KMS-11 (cell line): Measurements from ENCODE around the gene ZCWPW2.

ENCODE experiments used
- H2AFZ ChIP-seq: fragments of 200-600 bp; sonication (generic); 2 replicates; pipeline ENCODE4 v1.6.1; 2016; ENCODE audit warnings: antibody characterized with exemption, mixed run types, low read depth
- H3K27ac ChIP-seq: fragments of 200-600 bp; sonication (generic); 2 replicates; pipeline ENCODE4 v1.6.1; 2016; ENCODE audit warnings: mild to moderate bottlenecking, mixed run types
- H3K27me3 ChIP-seq: fragments of 200-600 bp; sonication (generic); 2 replicates; pipeline ENCODE4 v1.6.1; 2017; ENCODE audit warnings: mild to moderate bottlenecking, low read depth, mixed run types, moderate library complexity; ENCODE audit not compliant: insufficient read depth
- H3K36me3 ChIP-seq: fragments of 200-600 bp; sonication (generic); 2 replicates; pipeline ENCODE4 v1.6.1; 2017; ENCODE audit warnings: mild to moderate bottlenecking, mixed run types; ENCODE audit not compliant: insufficient read depth
- H3K4me1 ChIP-seq: fragments of 200-600 bp; sonication (generic); 2 replicates; pipeline ENCODE4 v1.6.1; 2016; ENCODE audit warnings: mild to moderate bottlenecking, low read depth, mixed run types; ENCODE audit not compliant: poor library complexity, severe bottlenecking
- H3K4me2 ChIP-seq: fragments of 200-600 bp; sonication (generic); 2 replicates; pipeline ENCODE4 v1.7.0; 2016; ENCODE audit warnings: mild to moderate bottlenecking, mixed run types
- H3K4me3 ChIP-seq: fragments of 200-600 bp; sonication (generic); IDR thresholded peaks from 2 replicates; pipeline ENCODE4 v1.6.1; 2017; ENCODE audit warnings: low read depth, low read length, mixed read lengths; ENCODE audit not compliant: insufficient read depth
- H3K79me2 ChIP-seq: fragments of 200-600 bp; sonication (generic); 2 replicates; pipeline ENCODE4 v1.6.1; 2016; ENCODE audit warnings: low read depth, mixed run types; ENCODE audit not compliant: insufficient read depth
- H3K9ac ChIP-seq: fragments of 200-600 bp; sonication (generic); 2 replicates; pipeline ENCODE4 v1.6.1; 2016; ENCODE audit warnings: mild to moderate bottlenecking, mixed run types
- H4K20me1 ChIP-seq: fragments of 200-600 bp; sonication (generic); 2 replicates; pipeline ENCODE4 v1.6.1; 2016; ENCODE audit warnings: mild to moderate bottlenecking, mixed run types; ENCODE audit not compliant: insufficient read depth
- TF ChIP-seq, protein P1 (sequence below): fragments of 200-600 bp; sonication (generic); conservative IDR thresholded peaks from 2 replicates; pipeline ENCODE4 v1.6.1; 2017; ENCODE audit warnings: low read depth, mild to moderate bottlenecking, antibody characterized with exemption, low read length, moderate library complexity, mixed read lengths

Gene ZCWPW2

DNA sequence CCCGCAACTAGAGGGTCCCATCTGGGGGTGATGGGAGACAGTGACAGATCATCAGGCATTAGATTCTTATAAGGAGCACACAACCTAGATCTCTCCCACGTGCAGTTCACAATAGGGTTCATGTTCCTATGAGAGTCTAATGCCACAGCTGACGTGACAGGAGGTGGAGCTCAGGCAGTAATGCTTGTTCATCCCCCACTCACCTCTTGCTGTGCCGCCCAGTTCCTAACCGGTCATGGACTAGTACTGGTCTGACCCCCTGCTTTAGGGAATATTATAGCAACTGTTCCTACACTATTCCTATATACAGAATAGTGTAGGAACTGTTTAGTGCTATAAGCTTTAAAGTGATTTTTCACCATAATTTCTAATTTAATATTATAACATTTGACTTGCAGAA lies 128.2 kb downstream of the ZCWPW2 start:
- Histone ChIP-seq H3K27me3 (no peaks in the 10 kb centered on the region), H2AFZ (no peak overlapping the region), H4K20me1 (no peaks in the 10 kb centered on the region), H3K4me2 (no peak overlapping the region), H3K36me3 (no peaks in the 10 kb centered on the region), H3K9ac (no peak overlapping the region), H3K4me1 (no peaks in the 10 kb centered on the region), H3K27ac (no peak overlapping the region), H3K79me2 (no peaks in the 10 kb centered on the region), H3K4me3 (no peak overlapping the region)
- TF ChIP-seq, protein P1, sequence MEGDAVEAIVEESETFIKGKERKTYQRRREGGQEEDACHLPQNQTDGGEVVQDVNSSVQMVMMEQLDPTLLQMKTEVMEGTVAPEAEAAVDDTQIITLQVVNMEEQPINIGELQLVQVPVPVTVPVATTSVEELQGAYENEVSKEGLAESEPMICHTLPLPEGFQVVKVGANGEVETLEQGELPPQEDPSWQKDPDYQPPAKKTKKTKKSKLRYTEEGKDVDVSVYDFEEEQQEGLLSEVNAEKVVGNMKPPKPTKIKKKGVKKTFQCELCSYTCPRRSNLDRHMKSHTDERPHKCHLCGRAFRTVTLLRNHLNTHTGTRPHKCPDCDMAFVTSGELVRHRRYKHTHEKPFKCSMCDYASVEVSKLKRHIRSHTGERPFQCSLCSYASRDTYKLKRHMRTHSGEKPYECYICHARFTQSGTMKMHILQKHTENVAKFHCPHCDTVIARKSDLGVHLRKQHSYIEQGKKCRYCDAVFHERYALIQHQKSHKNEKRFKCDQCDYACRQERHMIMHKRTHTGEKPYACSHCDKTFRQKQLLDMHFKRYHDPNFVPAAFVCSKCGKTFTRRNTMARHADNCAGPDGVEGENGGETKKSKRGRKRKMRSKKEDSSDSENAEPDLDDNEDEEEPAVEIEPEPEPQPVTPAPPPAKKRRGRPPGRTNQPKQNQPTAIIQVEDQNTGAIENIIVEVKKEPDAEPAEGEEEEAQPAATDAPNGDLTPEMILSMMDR: no peak

DNA sequence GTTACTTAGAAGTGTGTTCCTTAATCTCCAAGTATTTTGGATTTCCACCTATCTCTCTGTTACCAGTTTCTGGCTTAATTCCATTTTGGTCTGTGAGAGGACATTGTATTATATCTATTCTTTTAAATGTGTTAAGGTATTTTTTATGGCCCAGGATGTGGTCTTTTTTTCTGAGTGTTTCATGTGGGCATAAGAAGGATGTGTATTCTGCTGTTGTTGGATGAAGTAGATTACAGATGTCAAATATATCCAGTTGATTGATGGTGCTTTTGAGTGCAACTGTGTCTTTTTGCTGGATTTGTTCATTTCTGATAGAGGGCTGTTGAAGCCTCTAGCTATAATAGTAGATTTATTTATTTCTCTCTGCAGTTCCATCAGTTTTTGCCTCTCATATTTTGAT lies 136.6 kb downstream of the ZCWPW2 start:
- H3K27me3 ChIP-seq: no peaks in the 10 kb centered on the region
- no peak overlapping the region for H2AFZ ChIP-seq
- no peaks in the 10 kb centered on the region for H4K20me1 ChIP-seq
- no peak overlapping the region for H3K4me2 ChIP-seq
- no peaks in the 10 kb centered on the region for H3K79me2 ChIP-seq
- H3K4me3 ChIP-seq: no peak overlapping the region
- no peak overlapping the region for H3K27ac ChIP-seq
- no peaks in the 10 kb centered on the region for H3K36me3 ChIP-seq
- TF ChIP-seq, protein P1: no peak
- H3K4me1 ChIP-seq: no peaks in the 10 kb centered on the region
- no peak overlapping the region for H3K9ac ChIP-seq

DNA sequence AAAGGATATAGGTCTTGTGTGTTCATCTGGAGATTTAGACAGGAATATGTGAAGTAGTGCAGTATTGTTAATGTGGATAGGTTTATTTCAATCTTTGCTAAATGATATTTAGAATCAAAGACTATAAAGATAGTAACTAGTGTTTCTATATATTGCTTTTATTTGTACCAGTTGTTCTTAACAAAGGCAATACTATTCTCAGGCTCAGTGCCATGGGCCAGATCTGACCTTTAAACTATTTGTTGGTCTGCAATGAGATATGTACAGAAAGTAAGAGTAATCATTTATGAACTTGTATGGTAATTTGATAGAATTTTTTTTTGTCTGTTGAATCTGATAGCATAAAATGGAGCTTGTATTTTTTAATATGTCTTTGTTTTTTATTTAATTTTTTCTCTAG lies 146.8 kb downstream of the ZCWPW2 start:
- H3K79me2 ChIP-seq: no peaks in the 10 kb centered on the region
- no peaks in the 10 kb centered on the region for H3K36me3 ChIP-seq
- no peak overlapping the region for H2AFZ ChIP-seq
- H3K27ac ChIP-seq: no peak overlapping the region
- no peaks in the 10 kb centered on the region for H3K27me3 ChIP-seq
- no peaks in the 10 kb centered on the region for H4K20me1 ChIP-seq
- no peaks in the 10 kb centered on the region for H3K4me1 ChIP-seq
- H3K4me3 ChIP-seq: no peak overlapping the region
- no peak overlapping the region for H3K4me2 ChIP-seq
- H3K9ac ChIP-seq: no peak overlapping the region
- TF ChIP-seq, protein P1: no peak

DNA sequence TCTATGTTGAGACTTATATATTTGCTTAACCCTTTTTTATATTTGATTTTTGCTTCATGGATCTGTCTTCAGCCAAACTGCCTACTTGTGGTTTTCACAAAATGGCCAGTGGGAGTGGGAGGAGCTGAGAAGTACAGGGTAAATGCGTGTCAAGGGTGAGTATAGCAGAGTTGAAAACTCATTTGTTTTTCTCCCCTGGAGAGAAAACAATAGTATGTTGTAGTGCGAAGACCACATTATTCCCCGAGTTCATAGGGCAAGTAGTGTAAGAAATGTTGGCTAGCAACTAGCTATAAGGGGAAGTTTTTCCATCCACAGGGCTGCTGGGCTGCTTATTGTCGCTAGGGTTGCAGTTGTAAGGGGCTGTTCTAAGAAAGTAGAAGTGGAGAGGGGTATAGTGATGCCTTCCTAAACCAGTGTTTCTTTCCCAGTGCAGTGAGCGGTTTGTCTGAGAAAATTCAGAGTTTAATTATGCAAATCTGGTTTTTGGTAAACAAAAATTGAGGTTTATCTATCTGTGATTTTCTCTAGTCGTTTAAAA lies 153.9 kb downstream of the ZCWPW2 start:
- no peaks in the 10 kb centered on the region for H3K27me3 ChIP-seq
- H3K36me3 ChIP-seq: no peaks in the 10 kb centered on the region
- TF ChIP-seq, protein P1: no peak
- H3K9ac ChIP-seq: no peak overlapping the region
- no peak overlapping the region for H3K4me2 ChIP-seq
- no peaks in the 10 kb centered on the region for H3K4me1 ChIP-seq
- H2AFZ ChIP-seq: no peak overlapping the region
- H3K79me2 ChIP-seq: no peaks in the 10 kb centered on the region
- H4K20me1 ChIP-seq: no peaks in the 10 kb centered on the region
- H3K27ac ChIP-seq: no peak overlapping the region
- no peak overlapping the region for H3K4me3 ChIP-seq

DNA sequence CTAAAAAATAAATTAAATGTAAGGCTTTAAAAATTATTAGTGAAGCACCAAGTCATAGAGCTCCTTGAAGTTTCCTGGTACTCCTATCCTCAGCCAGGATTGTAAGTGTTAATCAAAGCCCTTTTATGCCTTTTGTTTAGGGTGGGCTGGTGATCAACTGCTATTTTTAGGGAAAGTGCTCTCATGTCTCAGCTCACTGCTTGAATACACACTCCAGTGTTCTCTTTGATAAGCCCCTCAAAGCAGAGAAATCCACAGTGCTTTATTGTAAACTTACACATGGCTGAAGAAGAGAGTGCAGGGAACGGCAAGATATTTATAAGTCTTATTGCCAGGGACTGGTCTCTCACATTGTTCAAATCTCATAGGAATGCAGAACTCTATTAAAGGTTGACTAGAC lies 156.5 kb downstream of the ZCWPW2 start:
- no peaks in the 10 kb centered on the region for H3K79me2 ChIP-seq
- no peak overlapping the region for H3K4me3 ChIP-seq
- H3K27ac ChIP-seq: no peak overlapping the region
- TF ChIP-seq, protein P1: no peak
- H3K4me1 ChIP-seq: no peaks in the 10 kb centered on the region
- H3K27me3 ChIP-seq: no peaks in the 10 kb centered on the region
- H3K9ac ChIP-seq: no peak overlapping the region
- no peaks in the 10 kb centered on the region for H3K36me3 ChIP-seq
- no peak overlapping the region for H2AFZ ChIP-seq
- H4K20me1 ChIP-seq: no peaks in the 10 kb centered on the region
- H3K4me2 ChIP-seq: no peak overlapping the region
